Duodenal mucosa (tissue), 2 donors: ENCODE data around the gene TTLL11.
A peak's percentile ranks its signal among the peaks of the same experiment; 100 is the strongest.

ENCODE experiments used
- H3K27ac ChIP-seq: one replicate; pipeline ENCODE4 v1.7.0; 2013; ENCODE audit warnings: low read depth, low read length
- H3K27me3 ChIP-seq, 2 donors: one replicate each; pipeline ENCODE4 v1.7.0; 2013; ENCODE audit warnings: low read length in 2 of 2, control low read depth in 1 of 2; ENCODE audit not compliant: insufficient read depth in 2 of 2, control insufficient read depth in 1 of 2
- H3K36me3 ChIP-seq, 2 donors: one replicate each; pipeline ENCODE4 v1.7.0; 2013; ENCODE audit warnings: low read length in 2 of 2, control low read depth in 1 of 2; ENCODE audit not compliant: insufficient read depth in 2 of 2, control insufficient read depth in 1 of 2
- H3K4me1 ChIP-seq, 2 donors: one replicate each; pipeline ENCODE4 v1.7.0; 2013; ENCODE audit warnings: low read length in 2 of 2, control low read depth in 1 of 2; ENCODE audit not compliant: insufficient read depth in 2 of 2, control insufficient read depth in 1 of 2
- H3K4me3 ChIP-seq, 2 donors: one replicate each; pipeline ENCODE4 v1.7.0; 2013; ENCODE audit warnings: low read length in 2 of 2, low read depth in 1 of 2
- H3K9ac ChIP-seq, 2 donors: one replicate each; pipeline ENCODE4 v1.7.0; 2013; ENCODE audit warnings: low read length in 2 of 2, low read depth in 1 of 2
- H3K9me3 ChIP-seq, 2 donors: one replicate each; pipeline ENCODE4 v1.7.0; 2013; ENCODE audit warnings: low read length in 2 of 2, control low read depth in 1 of 2; ENCODE audit not compliant: control insufficient read depth in 1 of 2

The TTLL11 gene

GRCh38 chr9:121979736-121980135, 113.4 kb downstream of the TTLL11 start:
- no peak overlapping the region for H3K27ac ChIP-seq
- peaks cover 6 to 19% of the 10 kb centered on the region in 2 donors for H3K4me1 ChIP-seq

GRCh38 chr9:121976751-121977150, 116.4 kb downstream of the TTLL11 start:
- Histone ChIP-seq H3K4me1 (peaks cover 6 to 13% of the 10 kb centered on the region in 2 donors), H3K27ac (no peak overlapping the region), H3K4me3 (no peak overlapping the region), H3K9ac (no peak overlapping the region), H3K36me3 (no peaks in the 10 kb centered on the region), H3K27me3 (no peaks in the 10 kb centered on the region), H3K9me3 (peaks cover 0 to 5% of the 10 kb centered on the region in 2 donors)

More at GRCh38 chr9:121979736-121980135, 113.4 kb downstream of the TTLL11 start:
- no peaks in the 10 kb centered on the region for H3K36me3 ChIP-seq
- H3K4me3 ChIP-seq, result no peak overlapping the region
- H3K9ac ChIP-seq, result no peak overlapping the region
- H3K27me3 ChIP-seq, result no peaks in the 10 kb centered on the region
- peaks cover 0 to 5% of the 10 kb centered on the region in 2 donors for H3K9me3 ChIP-seq

- H3K36me3 ChIP-seq, result no peaks in the 10 kb centered on the region
- H3K9ac ChIP-seq, result peak overlapping the region; percentile 35 to 36
- no peaks in the 10 kb centered on the region for H3K27me3 ChIP-seq
- H3K4me1 ChIP-seq, result peaks cover 6 to 13% of the 10 kb centered on the region in 2 donors
- no peaks in the 10 kb centered on the region for H3K9me3 ChIP-seq
- H3K4me3 ChIP-seq, result peak overlapping the region; percentile 40 to 55
- peak overlapping the region; percentile 35 for H3K27ac ChIP-seq
Observed at GRCh38 chr9:121975801-121976277, 117.3 kb downstream of the TTLL11 start.

- no peaks in the 10 kb centered on the region for H3K27me3 ChIP-seq
- no peak overlapping the region for H3K4me3 ChIP-seq
- no peaks in the 10 kb centered on the region for H3K36me3 ChIP-seq
- no peaks in the 10 kb centered on the region for H3K9me3 ChIP-seq
- no peak overlapping the region for H3K9ac ChIP-seq
- H3K4me1 ChIP-seq, result peaks cover 6 to 13% of the 10 kb centered on the region in 2 donors
- no peak overlapping the region for H3K27ac ChIP-seq
Observed at GRCh38 chr9:121974421-121974820, 118.7 kb downstream of the TTLL11 start.

- Histone ChIP-seq H3K4me3 (no peak overlapping the region), H3K27ac (no peak overlapping the region), H3K9me3 (no peaks in the 10 kb centered on the region), H3K27me3 (no peaks in the 10 kb centered on the region), H3K36me3 (no peaks in the 10 kb centered on the region), H3K9ac (no peak overlapping the region), H3K4me1 (peaks cover 6 to 13% of the 10 kb centered on the region in 2 donors)
Observed at GRCh38 chr9:121972501-121972981, 120.6 kb downstream of the TTLL11 start.

GRCh38 chr9:121968056-121968455, 125.1 kb downstream of the TTLL11 start:
- Histone ChIP-seq H3K9me3 (no peaks in the 10 kb centered on the region), H3K36me3 (no peaks in the 10 kb centered on the region), H3K27me3 (no peaks in the 10 kb centered on the region), H3K9ac (no peak overlapping the region), H3K27ac (no peak overlapping the region), H3K4me1 (peaks cover 0 to 7% of the 10 kb centered on the region in 2 donors), H3K4me3 (no peak overlapping the region)

GRCh38 chr9:121966706-121967105, 126.4 kb downstream of the TTLL11 start:
- Histone ChIP-seq H3K27ac (no peak overlapping the region), H3K4me3 (no peak overlapping the region), H3K36me3 (no peaks in the 10 kb centered on the region), H3K9ac (no peak overlapping the region), H3K27me3 (no peaks in the 10 kb centered on the region), H3K9me3 (no peaks in the 10 kb centered on the region), H3K4me1 (no peaks in the 10 kb centered on the region)

- H3K27ac ChIP-seq, result no peak overlapping the region
- no peak overlapping the region for H3K4me3 ChIP-seq
- H3K36me3 ChIP-seq, result no peaks in the 10 kb centered on the region
- no peaks in the 10 kb centered on the region for H3K27me3 ChIP-seq
- H3K4me1 ChIP-seq, result no peaks in the 10 kb centered on the region
- no peaks in the 10 kb centered on the region for H3K9me3 ChIP-seq
- no peak overlapping the region for H3K9ac ChIP-seq
Observed at GRCh38 chr9:121963528-121963995, 129.5 kb downstream of the TTLL11 start.

- no peak overlapping the region for H3K9ac ChIP-seq
- H3K27me3 ChIP-seq, result no peaks in the 10 kb centered on the region
- no peak overlapping the region for H3K4me3 ChIP-seq
- no peak overlapping the region for H3K27ac ChIP-seq
- H3K4me1 ChIP-seq, result no peaks in the 10 kb centered on the region
- H3K9me3 ChIP-seq, result no peaks in the 10 kb centered on the region
- no peaks in the 10 kb centered on the region for H3K36me3 ChIP-seq
Observed at GRCh38 chr9:121962421-121962820, 130.7 kb downstream of the TTLL11 start.

GRCh38 chr9:121960665-121961064, 132.4 kb downstream of the TTLL11 start:
- Histone ChIP-seq H3K27me3 (no peaks in the 10 kb centered on the region), H3K9me3 (no peaks in the 10 kb centered on the region), H3K4me3 (no peak overlapping the region), H3K27ac (no peak overlapping the region), H3K36me3 (no peaks in the 10 kb centered on the region), H3K4me1 (no peaks in the 10 kb centered on the region), H3K9ac (no peak overlapping the region)
